Naive thymus-derived CD8-positive, alpha-beta T cell (primary cell): Measurements from ENCODE around the gene TULP3. TPM values are rescaled to one million over a fixed set of nuclear protein-coding genes. Genes with fewer than 3 reads are reported as not detected.

Experiments used
- ATAC-seq, 2 donors: fragments of 150-1000 bp; cut with Tn5 transposase in 1 of 2; sonication (Bioruptor Pico), chemical (Tn5 transposase) in 1 of 2; 1 replicate in 1 of 2; 2 replicates in 1 of 2; pipeline ENCODE4 v1.10.0; 2021; ENCODE audit warnings: mild to moderate bottlenecking in 2 of 2, moderate library complexity in 2 of 2
- POLR2A ChIA-PET: fragments of 350-600 bp; sonication (Branson Sonifier 250); formaldehyde crosslinking; loops from one replicate; lab custom pipeline; 2021; ENCODE audit warnings: antibody characterized with exemption; lab: Charles Lee
- DNase-seq, 10 donors: peaks; one replicate each; pipeline versions ENCODE4 v3.0.0 to v3.0.0-alpha.2; 2020 to 2022
- H3K27ac Mint-ChIP-seq, 10 donors: one replicate each; pipeline ENCODE4 v1.8.0; 2020 to 2022; ENCODE audit warnings: mild to moderate bottlenecking in 10 of 10, mixed read lengths in 10 of 10, moderate library complexity in 4 of 10, inconsistent platforms in 1 of 10
- H3K27me3 Mint-ChIP-seq, 5 donors: one replicate each; pipeline ENCODE4 v1.8.0; 2021 to 2022; ENCODE audit warnings: mixed read lengths in 5 of 5
- H3K36me3 Mint-ChIP-seq, 3 donors: one replicate each; pipeline ENCODE4 v1.8.0; 2020 to 2022; ENCODE audit warnings: mixed read lengths in 3 of 3, mild to moderate bottlenecking in 2 of 3, inconsistent platforms in 1 of 3
- H3K4me1 Mint-ChIP-seq, 4 donors: one replicate each; pipeline ENCODE4 v1.8.0; 2021 to 2022; ENCODE audit warnings: mixed read lengths in 4 of 4
- H3K4me3 Mint-ChIP-seq, 10 donors: one replicate each; pipeline ENCODE4 v1.8.0; 2020 to 2022; ENCODE audit warnings: mild to moderate bottlenecking in 10 of 10, mixed read lengths in 10 of 10, moderate library complexity in 6 of 10, inconsistent platforms in 1 of 10
- H3K9me3 Mint-ChIP-seq, 9 donors: one replicate each; pipeline ENCODE4 v1.8.0; 2020 to 2022; ENCODE audit warnings: mixed read lengths in 9 of 9, mild to moderate bottlenecking in 3 of 9, inconsistent platforms in 1 of 9, moderate library complexity in 1 of 9
- polyA plus RNA-seq, 3 donors: library from polyadenylated mRNA; unstranded; fragments of 300-500 nt; fragmentation: Illumina TruSeq; gene quantifications; one replicate each; pipeline ENCODE4 v1.2.3, GENCODE V29; 2021
- total RNA-seq, 8 experiments: library from RNA in 2 of 8; stranded (reverse) in 2 of 8; gene quantifications; one replicate each; pipeline ENCODE4 v1.2.3 and lab custom pipeline; 2021 to 2026

The TULP3 gene
- total and polyA plus RNA-seq, 5 experiments from 2014 or later: 5.8 to 11.1 (median 8.8) TPM

GRCh38 chr12:2986876-2987275, 96.2 kb downstream of the TULP3 start:
- Mint-ChIP-seq H3K36me3 (peaks cover 0 to 6% (median 0%) of the 10 kb centered on the region in 3 donors), H3K9me3 (peaks cover 0 to 21% (median 11%) of the 10 kb centered on the region in 9 donors)
- POLR2A ChIA-PET: no interaction called here

GRCh38 chr12:2988494-2988893, 97.8 kb downstream of the TULP3 start:
- peaks cover 0 to 21% (median 11%) of the 10 kb centered on the region in 9 donors for H3K9me3 Mint-ChIP-seq

More at GRCh38 chr12:2986876-2987275, 96.2 kb downstream of the TULP3 start:
- DNase-seq (no peak), ATAC-seq (no peak)
- peaks cover 0 to 10% (median 0%) of the 10 kb centered on the region in 5 donors for H3K27me3 Mint-ChIP-seq
- no peak overlapping the region for H3K4me3 Mint-ChIP-seq
- H3K4me1 Mint-ChIP-seq: no peaks in the 10 kb centered on the region
- H3K27ac Mint-ChIP-seq: no peak overlapping the region

More at GRCh38 chr12:2988494-2988893, 97.8 kb downstream of the TULP3 start:
- H3K4me3 Mint-ChIP-seq: no peak overlapping the region
- H3K27ac Mint-ChIP-seq: no peak overlapping the region
- no peak for ATAC-seq
- peaks cover 0 to 10% (median 0%) of the 10 kb centered on the region in 5 donors for H3K27me3 Mint-ChIP-seq
- no peak for DNase-seq
- POLR2A ChIA-PET: no interaction called here
- no peaks in the 10 kb centered on the region for H3K4me1 Mint-ChIP-seq
- H3K36me3 Mint-ChIP-seq: peaks cover 0 to 6% (median 0%) of the 10 kb centered on the region in 3 donors

Other genes starting within 250 kb of the TULP3 start
- gene FKBP4, start 95.9 kb upstream of the TULP3 start, total RNA-seq: 10 to 100 TPM; 67.2 to 67.5 TPM
- 10 to 100 TPM; 30.3 to 41.5 (median 33.9) TPM for gene FKBP4, start 95.9 kb upstream of the TULP3 start, polyA plus RNA-seq
- 100 to 1,000 TPM; 128 to 151 TPM for gene ITFG2, start 78.2 kb upstream of the TULP3 start, total RNA-seq
- 10 to 100 TPM; 50.2 to 59.2 (median 50.7) TPM for gene ITFG2, start 78.2 kb upstream of the TULP3 start, polyA plus RNA-seq
- gene NRIP2, start 55.9 kb upstream of the TULP3 start, total RNA-seq: not detected
- 1 to 10 TPM; 1.3 to 2.4 (median 1.6) TPM for gene NRIP2, start 55.9 kb upstream of the TULP3 start, polyA plus RNA-seq
- not detected for gene TEX52, start 33.9 kb upstream of the TULP3 start, total RNA-seq
- not detected for gene TEX52, start 33.9 kb upstream of the TULP3 start, polyA plus RNA-seq
- gene FOXM1, start 13.7 kb upstream of the TULP3 start, total RNA-seq: under 1 TPM in 1 of 2 experiments, not detected in 1; 0.62 TPM
- under 1 TPM in 1 of 3 donors, not detected in 2; 0.19 TPM for gene FOXM1, start 13.7 kb upstream of the TULP3 start, polyA plus RNA-seq
- 10 to 100 TPM; 27.7 to 30.1 TPM for gene RHNO1, start 13.7 kb upstream of the TULP3 start, total RNA-seq
- gene RHNO1, start 13.7 kb upstream of the TULP3 start, polyA plus RNA-seq: 10 to 100 TPM; 36.3 to 44.4 (median 38.6) TPM
- gene TEAD4, start 68.5 kb downstream of the TULP3 start, total RNA-seq: not detected
- gene TEAD4, start 68.5 kb downstream of the TULP3 start, polyA plus RNA-seq: not detected
- gene TSPAN9, start 186.5 kb downstream of the TULP3 start, total RNA-seq: 1 to 10 TPM in 1 of 2 experiments, under 1 TPM in 1; 0.65 to 1.2 TPM
- not detected for gene TSPAN9, start 186.5 kb downstream of the TULP3 start, polyA plus RNA-seq